Measurements from ENCODE around the gene DOCK9. TPM values are rescaled to one million over a fixed set of nuclear protein-coding genes. Genes with fewer than 3 reads are reported as not detected.
A peak's percentile ranks its signal among the peaks of the same experiment; 100 is the strongest.

The DOCK9 gene
- total RNA-seq, 1 donor from 2014 or later, result 170 TPM

DNA sequence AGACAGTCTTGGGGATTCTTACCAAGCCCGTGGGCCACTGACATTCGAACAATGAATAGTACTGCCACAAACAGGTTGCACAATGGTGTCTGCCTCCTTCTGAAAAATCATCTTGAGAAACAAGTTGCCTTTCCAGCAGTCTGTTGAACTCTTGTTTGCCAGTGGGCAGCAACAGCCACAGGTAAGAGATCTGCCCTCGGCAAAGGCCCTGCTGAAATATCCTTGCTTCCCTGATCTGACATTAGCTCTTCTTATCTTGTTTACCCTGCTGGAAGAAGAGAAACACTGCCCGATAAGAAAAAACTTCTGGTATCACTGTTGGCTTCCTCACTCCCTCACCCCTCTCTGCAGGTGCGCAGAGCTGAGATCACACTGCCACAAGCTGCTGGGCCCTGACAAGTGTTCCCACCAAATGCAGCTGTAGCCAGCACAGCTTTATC, 2.0 kb downstream of the DOCK9 start:
- Histone ChIP-seq H3K4me1 (peaks cover 29% of the 10 kb centered on the region), H3K4me3 (peak overlapping the region; percentile 49), H3K27me3 (no peaks in the 10 kb centered on the region), H3K9me3 (no peaks in the 10 kb centered on the region), H3K27ac (peak overlapping the region; percentile 75), H3K36me3 (no peaks in the 10 kb centered on the region)
- ATAC-seq (peak; percentile 43), DNase-seq (no peak)
- intact Hi-C loops (cut with DNase I), result no loop called here
- TF ChIP-seq, protein P1, sequence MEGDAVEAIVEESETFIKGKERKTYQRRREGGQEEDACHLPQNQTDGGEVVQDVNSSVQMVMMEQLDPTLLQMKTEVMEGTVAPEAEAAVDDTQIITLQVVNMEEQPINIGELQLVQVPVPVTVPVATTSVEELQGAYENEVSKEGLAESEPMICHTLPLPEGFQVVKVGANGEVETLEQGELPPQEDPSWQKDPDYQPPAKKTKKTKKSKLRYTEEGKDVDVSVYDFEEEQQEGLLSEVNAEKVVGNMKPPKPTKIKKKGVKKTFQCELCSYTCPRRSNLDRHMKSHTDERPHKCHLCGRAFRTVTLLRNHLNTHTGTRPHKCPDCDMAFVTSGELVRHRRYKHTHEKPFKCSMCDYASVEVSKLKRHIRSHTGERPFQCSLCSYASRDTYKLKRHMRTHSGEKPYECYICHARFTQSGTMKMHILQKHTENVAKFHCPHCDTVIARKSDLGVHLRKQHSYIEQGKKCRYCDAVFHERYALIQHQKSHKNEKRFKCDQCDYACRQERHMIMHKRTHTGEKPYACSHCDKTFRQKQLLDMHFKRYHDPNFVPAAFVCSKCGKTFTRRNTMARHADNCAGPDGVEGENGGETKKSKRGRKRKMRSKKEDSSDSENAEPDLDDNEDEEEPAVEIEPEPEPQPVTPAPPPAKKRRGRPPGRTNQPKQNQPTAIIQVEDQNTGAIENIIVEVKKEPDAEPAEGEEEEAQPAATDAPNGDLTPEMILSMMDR (IDR thresholded peaks at IDR 0.05), result no peak

GRCh38 chr13:98974053-98974452, 3.8 kb downstream of the DOCK9 start:
- intact Hi-C loops (cut with DNase I), result no loop called here
- no peaks in the 10 kb centered on the region for H3K27me3 ChIP-seq
- peak overlapping the region; percentile 75 for H3K27ac ChIP-seq
- DNase-seq (no peak), ATAC-seq (peak; percentile 23)
- peak overlapping the region; percentile 19 for H3K4me3 ChIP-seq
- H3K9me3 ChIP-seq, result no peaks in the 10 kb centered on the region
- TF ChIP-seq, protein P1 (IDR thresholded peaks at IDR 0.05), result no peak
- H3K36me3 ChIP-seq, result no peaks in the 10 kb centered on the region
- peaks cover 37% of the 10 kb centered on the region for H3K4me1 ChIP-seq

- intact Hi-C loops (cut with DNase I), result no loop called here
- peaks cover 37% of the 10 kb centered on the region for H3K4me1 ChIP-seq
- peak overlapping the region; percentile 31 for H3K27ac ChIP-seq
Observed at GRCh38 chr13:98972627-98973026, 5.2 kb downstream of the DOCK9 start.

GRCh38 chr13:98972059-98972458, 5.8 kb downstream of the DOCK9 start:
- DNase-seq (no peak), ATAC-seq (no peak)
- intact Hi-C loops (cut with DNase I), result no loop called here
- Histone ChIP-seq H3K27me3 (no peaks in the 10 kb centered on the region), H3K36me3 (no peaks in the 10 kb centered on the region), H3K27ac (peak overlapping the region; percentile 31), H3K4me1 (peaks cover 36% of the 10 kb centered on the region), H3K4me3 (no peak overlapping the region), H3K9me3 (no peaks in the 10 kb centered on the region)
- TF ChIP-seq, protein P1 (IDR thresholded peaks at IDR 0.05), result no peak

More at GRCh38 chr13:98972627-98973026, 5.2 kb downstream of the DOCK9 start:
- H3K36me3 ChIP-seq, result no peaks in the 10 kb centered on the region
- H3K27me3 ChIP-seq, result no peaks in the 10 kb centered on the region
- ATAC-seq (peak; percentile 20), DNase-seq (no peak)
- TF ChIP-seq, protein P1 (IDR thresholded peaks at IDR 0.05), result no peak
- no peak overlapping the region for H3K4me3 ChIP-seq
- H3K9me3 ChIP-seq, result no peaks in the 10 kb centered on the region

DNA sequence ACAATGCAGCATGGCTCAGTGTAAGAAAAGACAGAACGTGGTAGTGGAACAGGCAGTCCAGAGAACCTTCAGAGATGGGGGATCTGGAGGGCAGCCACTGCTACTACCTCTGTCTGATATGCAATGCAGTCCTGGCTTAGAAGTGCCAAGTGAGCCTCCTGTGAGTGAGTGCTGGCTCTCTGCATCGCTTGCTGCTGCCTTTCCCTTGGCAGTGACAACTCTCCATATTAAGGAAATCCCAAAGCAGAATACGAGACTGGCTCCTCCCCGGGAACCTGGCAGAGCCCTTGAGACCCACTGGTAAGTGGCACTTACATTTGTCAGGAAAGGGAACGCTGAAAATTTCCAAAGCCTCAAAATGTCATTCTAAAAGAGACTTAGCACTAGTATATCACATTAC, 7.5 kb downstream of the DOCK9 start:
- Histone ChIP-seq H3K27me3 (no peaks in the 10 kb centered on the region), H3K4me3 (no peak overlapping the region), H3K4me1 (peaks cover 29% of the 10 kb centered on the region), H3K9me3 (no peaks in the 10 kb centered on the region), H3K36me3 (no peaks in the 10 kb centered on the region), H3K27ac (peak overlapping the region; percentile 18)
- TF ChIP-seq, protein P1 (IDR thresholded peaks at IDR 0.05), result no peak
- DNase-seq (no peak), ATAC-seq (peak; percentile 81)
- intact Hi-C loops (cut with DNase I), result no loop called here

GRCh38 chr13:98967491-98967890, 10.4 kb downstream of the DOCK9 start:
- Histone ChIP-seq H3K4me1 (peaks cover 43% of the 10 kb centered on the region), H3K36me3 (no peaks in the 10 kb centered on the region), H3K27me3 (no peaks in the 10 kb centered on the region), H3K27ac (no peak overlapping the region), H3K4me3 (no peak overlapping the region), H3K9me3 (no peaks in the 10 kb centered on the region)
- no peak for DNase-seq
- intact Hi-C loops (cut with DNase I), result no loop called here
- TF ChIP-seq, protein P1 (IDR thresholded peaks at IDR 0.05), result no peak
- ATAC-seq, result no peak
